HEK293T (cell line): ENCODE results near the gene MAF.
A peak's percentile ranks its signal among the peaks of the same experiment; 100 is the strongest.

ENCODE experiments used
- CTCF ChIA-PET: fragments of 350-600 bp; formaldehyde crosslinking; extraction: SDS; loops from one replicate; lab custom pipeline; 2021; ENCODE audit warnings: antibody characterized with exemption, inconsistent platforms; lab: Yijun Ruan, JAX
- POLR2A ChIA-PET: fragments of 350-600 bp; formaldehyde crosslinking; extraction: SDS; loops from one replicate; lab custom pipeline; 2020; ENCODE audit warnings: antibody characterized with exemption, inconsistent platforms; lab: Yijun Ruan, JAX
- DNase-seq: peaks from one replicate; pipeline ENCODE4 v3.0.0; 2012; ENCODE audit warnings: mixed read lengths; ENCODE audit errors: extremely low spot score
- ARNT ChIP-seq: fragments of 450-650 bp; IDR thresholded peaks from 2 replicates; pipeline ENCODE4 v1.6.1; 2017; ENCODE audit warnings: mild to moderate bottlenecking
- BHLHE40 ChIP-seq: fragments of 450-650 bp; IDR thresholded peaks from 2 replicates; pipeline ENCODE4 v1.6.1; 2016; ENCODE audit warnings: mild to moderate bottlenecking, moderate library complexity, borderline replicate concordance
- CTBP1 ChIP-seq: fragments of 450-650 bp; IDR thresholded peaks from 2 replicates; pipeline ENCODE4 v1.6.1; 2016; ENCODE audit warnings: borderline replicate concordance
- ELF4 ChIP-seq: fragments of 450-650 bp; IDR thresholded peaks from 2 replicates; pipeline ENCODE4 v1.6.1; 2017; ENCODE audit warnings: antibody characterized with exemption
- FOXA1 ChIP-seq: fragments of 450-650 bp; IDR thresholded peaks from 2 replicates; pipeline ENCODE4 v1.6.1; 2016; ENCODE audit warnings: mild to moderate bottlenecking
- FOXK2 ChIP-seq: fragments of 450-650 bp; IDR thresholded peaks from 2 replicates; pipeline ENCODE4 v1.6.1; 2016; ENCODE audit warnings: mild to moderate bottlenecking
- FOXM1 ChIP-seq: fragments of 450-650 bp; IDR thresholded peaks from 2 replicates; pipeline ENCODE4 v1.6.1; 2017; ENCODE audit warnings: mild to moderate bottlenecking, borderline replicate concordance
- HDGF ChIP-seq: fragments of 450-650 bp; IDR thresholded peaks from 2 replicates; pipeline ENCODE4 v1.6.1; 2017; ENCODE audit warnings: antibody characterized with exemption, borderline replicate concordance
- L3MBTL2 ChIP-seq: fragments of 450-650 bp; conservative IDR thresholded peaks from 2 replicates; pipeline ENCODE4 v1.6.1; 2016; ENCODE audit warnings: mild to moderate bottlenecking
- LEF1 ChIP-seq: fragments of 450-650 bp; IDR thresholded peaks from 2 replicates; pipeline ENCODE4 v1.6.1; 2017; ENCODE audit warnings: mild to moderate bottlenecking, borderline replicate concordance
- NFRKB ChIP-seq: fragments of 450-650 bp; IDR thresholded peaks from 2 replicates; pipeline ENCODE4 v1.6.1; 2016; ENCODE audit warnings: mild to moderate bottlenecking, moderate library complexity
- SP1 ChIP-seq: fragments of 450-650 bp; IDR thresholded peaks from 2 replicates; pipeline ENCODE4 v1.6.1; 2017
- SUZ12 ChIP-seq: fragments of 450-650 bp; IDR thresholded peaks from 2 replicates; pipeline ENCODE4 v1.6.1; 2016; ENCODE audit warnings: mild to moderate bottlenecking
- TARDBP ChIP-seq: fragments of 450-650 bp; IDR thresholded peaks from 2 replicates; pipeline ENCODE4 v1.6.1; 2016
- ZNF384 ChIP-seq: fragments of 450-650 bp; IDR thresholded peaks from 2 replicates; pipeline ENCODE4 v1.6.1; 2016
- TF ChIP-seq, protein P1 (sequence below): fragments of 450-650 bp; IDR thresholded peaks from 2 replicates; pipeline ENCODE4 v1.6.1; 2016

Gene MAF

DNA sequence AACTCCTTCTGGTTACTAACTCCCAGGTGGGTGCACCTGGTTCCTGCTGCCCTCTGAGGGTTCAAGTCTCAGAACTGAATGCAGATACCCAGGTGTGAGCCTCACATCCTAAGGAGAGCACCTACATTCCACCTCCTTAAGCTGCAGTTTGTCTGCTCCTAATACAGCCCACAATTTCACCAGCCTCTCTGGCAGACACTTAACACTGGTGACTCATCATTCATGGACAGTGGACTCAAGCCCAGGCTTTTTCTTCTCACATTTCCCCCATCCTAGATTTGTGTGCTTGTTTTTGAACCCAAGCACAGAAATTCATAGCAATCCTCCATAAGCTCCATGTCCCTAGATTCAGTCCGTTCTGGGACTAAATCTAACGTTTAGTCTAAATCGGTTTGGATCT lies 7.0 kb upstream of the MAF start:
- no peak for DNase-seq
- TF ChIP-seq ELF4 = no peak
- TF ChIP-seq FOXM1 = no peak
- TF ChIP-seq SP1 = no peak
- no peak for TF ChIP-seq BHLHE40
- TF ChIP-seq CTBP1 = no peak
- no peak for TF ChIP-seq TARDBP
- TF ChIP-seq FOXA1 = no peak
- no peak for TF ChIP-seq NFRKB
- no peak for TF ChIP-seq ARNT
- CTCF ChIA-PET = interaction anchor here (0.5 kb wide), 1 partner anchor 311 kb away, joined by 3 read pairs; no protein-coding TSS in a partner anchor
- POLR2A ChIA-PET = interaction anchor here (1.0 kb wide), 1 partner anchor 9 kb away, joined by 3 read pairs; no protein-coding TSS in a partner anchor

GRCh38 chr16:79605999-79606398 lies 5.5 kb upstream of the MAF start:
- ChIA-PET POLR2A (interaction anchor here (0.6 to 1.3 kb wide), 2 partner anchors 164 to 403 kb away, joined by 3 to 4 read pairs; no protein-coding TSS in a partner anchor), CTCF (interaction anchor here (1.0 kb wide), 2 partner anchors 13 to 160 kb away, joined by 4 read pairs; no protein-coding TSS in a partner anchor)
- no peak for DNase-seq
- TF ChIP-seq BHLHE40 = no peak
- no peak for TF ChIP-seq ELF4
- no peak for TF ChIP-seq SUZ12
- no peak for TF ChIP-seq LEF1
- no peak for TF ChIP-seq ZNF384
- TF ChIP-seq SP1 = no peak
- TF ChIP-seq L3MBTL2 = no peak
- TF ChIP-seq NFRKB = no peak
- no peak for TF ChIP-seq HDGF

DNA sequence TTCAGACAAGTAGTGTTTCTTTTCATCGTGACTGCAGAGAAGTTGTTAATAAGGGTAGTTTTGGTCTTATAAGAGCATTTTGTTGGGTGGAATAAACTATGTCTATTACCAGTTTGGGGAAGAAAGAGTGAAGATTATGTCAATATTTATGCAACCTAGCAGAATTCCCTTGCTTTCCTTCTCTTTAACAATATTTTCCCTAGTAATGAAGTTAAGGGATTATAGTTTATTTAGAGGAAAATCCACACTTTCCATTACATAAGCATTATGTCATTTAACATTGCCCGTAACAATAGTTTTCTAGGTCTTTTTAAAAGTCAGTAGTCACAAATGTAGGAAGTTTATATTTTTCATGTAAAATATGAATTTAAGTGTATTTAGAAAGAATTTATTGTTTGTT lies 2.5 kb upstream of the MAF start:
- no peak for DNase-seq
- ChIA-PET CTCF (interaction anchor here (0.5 kb wide), 1 partner anchor 365 kb away, joined by 3 read pairs; no protein-coding TSS in a partner anchor), POLR2A (no interaction called here)
- TF ChIP-seq SP1 (no peak), LEF1 (no peak), SUZ12 (no peak), TARDBP (no peak), FOXK2 (no peak), L3MBTL2 (no peak), FOXA1 (no peak), CTBP1 (no peak), ELF4 (no peak), ZNF384 (no peak), NFRKB (no peak), HDGF (no peak), FOXM1 (no peak), BHLHE40 (no peak), ARNT (no peak)
- TF ChIP-seq, protein P1, sequence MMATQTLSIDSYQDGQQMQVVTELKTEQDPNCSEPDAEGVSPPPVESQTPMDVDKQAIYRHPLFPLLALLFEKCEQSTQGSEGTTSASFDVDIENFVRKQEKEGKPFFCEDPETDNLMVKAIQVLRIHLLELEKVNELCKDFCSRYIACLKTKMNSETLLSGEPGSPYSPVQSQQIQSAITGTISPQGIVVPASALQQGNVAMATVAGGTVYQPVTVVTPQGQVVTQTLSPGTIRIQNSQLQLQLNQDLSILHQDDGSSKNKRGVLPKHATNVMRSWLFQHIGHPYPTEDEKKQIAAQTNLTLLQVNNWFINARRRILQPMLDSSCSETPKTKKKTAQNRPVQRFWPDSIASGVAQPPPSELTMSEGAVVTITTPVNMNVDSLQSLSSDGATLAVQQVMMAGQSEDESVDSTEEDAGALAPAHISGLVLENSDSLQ = no peak

- TF ChIP-seq CTBP1 (0 out of 2 replicates have a peak, but pooled peaks have one; percentile 48), FOXK2 (no peak)
- TF ChIP-seq, protein P1 = peak; percentile 81
- DNase-seq = no peak
- POLR2A ChIA-PET = no interaction called here
- CTCF ChIA-PET = interaction anchor here (0.6 to 1.6 kb wide), 21 partner anchors 8 to 1470 kb away, joined by 3 to 11 read pairs (median 5); no protein-coding TSS in a partner anchor
Measured at GRCh38 chr16:79602628-79603014, 2.1 kb upstream of the MAF start.

- ChIA-PET POLR2A (interaction anchor here (0.6 to 2.2 kb wide), 3 partner anchors 56 to 294 kb away, joined by 3 to 9 read pairs (median 5); no protein-coding TSS in a partner anchor), CTCF (interaction anchor here (0.6 to 1.6 kb wide), 24 partner anchors 8 to 1470 kb away, joined by 3 to 11 read pairs (median 4); no protein-coding TSS in a partner anchor)
- no peak for TF ChIP-seq SP1
- peak; percentile 89 for TF ChIP-seq ZNF384
- DNase-seq = peak; percentile 53
Measured at GRCh38 chr16:79601931-79602627, 1.5 kb upstream of the MAF start.

DNA sequence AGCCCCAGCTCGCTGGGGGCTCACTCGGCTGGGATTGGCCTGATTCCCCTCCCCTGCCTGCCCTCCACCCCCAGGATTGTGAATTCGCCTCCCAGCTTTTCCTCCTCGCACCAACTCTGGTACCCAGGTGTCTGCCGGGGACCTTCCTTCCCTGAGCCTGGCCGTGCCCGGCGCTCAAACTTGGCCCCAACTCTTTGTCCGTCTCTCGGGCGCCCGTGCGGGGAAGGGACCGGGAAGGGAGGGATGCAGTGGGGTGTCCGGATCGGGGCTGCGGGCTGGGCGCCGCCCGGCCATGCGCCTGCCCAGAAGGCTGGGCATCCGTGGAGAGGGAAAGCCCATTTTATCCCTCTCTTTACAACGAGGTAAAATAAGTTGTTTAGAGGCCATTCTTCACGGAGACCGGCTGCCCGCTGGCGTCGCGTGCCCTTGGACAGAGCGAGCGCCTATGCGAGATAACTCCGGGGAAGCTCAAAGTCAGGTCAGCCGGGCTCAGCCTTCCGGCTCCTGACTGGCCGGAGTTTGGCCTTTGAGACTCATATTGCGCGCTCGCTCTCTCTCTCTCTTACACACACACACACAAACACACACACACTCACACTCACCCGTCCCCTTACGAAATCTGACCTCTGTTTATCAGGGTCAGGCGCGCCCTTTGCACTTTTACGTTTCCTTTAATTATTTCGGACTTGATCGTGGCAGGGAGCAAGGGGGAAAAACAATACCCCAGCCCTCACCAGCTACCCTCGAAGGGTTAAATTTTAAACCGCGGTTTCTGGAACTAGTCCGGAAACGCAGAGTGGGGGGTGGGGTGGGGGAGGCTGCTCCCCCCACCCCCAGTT lies 774 bp upstream of the MAF start:
- ChIA-PET POLR2A (interaction anchor here (0.6 to 2.2 kb wide), 9 partner anchors 8 to 865 kb away, joined by 3 to 9 read pairs (median 4); no protein-coding TSS in a partner anchor), CTCF (interaction anchor here (0.7 to 1.6 kb wide), 5 partner anchors 15 to 612 kb away, joined by 3 to 9 read pairs (median 4); no protein-coding TSS in a partner anchor)
- no peak for DNase-seq

More for the DNA sequence above, 774 bp upstream of the MAF start:
- TF ChIP-seq FOXK2 = no peak
- no peak for TF ChIP-seq ELF4
- TF ChIP-seq FOXA1 = no peak
- no peak for TF ChIP-seq CTBP1
- TF ChIP-seq NFRKB = no peak
- no peak for TF ChIP-seq SP1
- no peak for TF ChIP-seq FOXM1
- no peak for TF ChIP-seq HDGF
- TF ChIP-seq L3MBTL2 = no peak
- no peak for TF ChIP-seq ARNT
- TF ChIP-seq LEF1 = no peak
- no peak for TF ChIP-seq ZNF384
- TF ChIP-seq, protein P1 = no peak
- TF ChIP-seq TARDBP = no peak
- no peak for TF ChIP-seq SUZ12
- no peak for TF ChIP-seq BHLHE40
